AG09319 (cell line): ENCODE data around the gene DHH.

Source experiments
- DNase-seq: peaks from one replicate; pipeline ENCODE4 v3.0.0-alpha.2; 2010; ENCODE audit warnings: low read depth; ENCODE audit errors: extremely low read depth
- CTCF ChIP-seq: IDR thresholded peaks from 2 replicates; pipeline ENCODE4 v1.5.1; 2011; ENCODE audit warnings: low read depth, mild to moderate bottlenecking, inconsistent platforms, low read length, moderate library complexity

Gene DHH

GRCh38 chr12:49052451-49053208 lies 42.0 kb downstream of the DHH start:
- no peak for TF ChIP-seq CTCF
- DNase-seq = no peak

GRCh38 chr12:49051777-49052438 lies 42.7 kb downstream of the DHH start:
- no peak for TF ChIP-seq CTCF
- DNase-seq = no peak

GRCh38 chr12:49051373-49051764 lies 43.2 kb downstream of the DHH start:
- DNase-seq = no peak
- no peak for TF ChIP-seq CTCF

- TF ChIP-seq CTCF = no peak
- no peak for DNase-seq
Observed at GRCh38 chr12:49050507-49051372, 43.9 kb downstream of the DHH start.

GRCh38 chr12:49049566-49050224 lies 44.9 kb downstream of the DHH start:
- no peak for DNase-seq
- TF ChIP-seq CTCF = no peak

GRCh38 chr12:49048953-49049352 lies 45.6 kb downstream of the DHH start:
- DNase-seq = no peak
- no peak for TF ChIP-seq CTCF
